A549 (cell line): ENCODE data around the gene AK1. TPM values are rescaled to one million over a fixed set of nuclear protein-coding genes. Genes with fewer than 3 reads are reported as not detected.
A peak's percentile ranks its signal among the peaks of the same experiment; 100 is the strongest.

ENCODE experiments used
- ATAC-seq, 2 experiments: fragments of 200-7000 bp in 1 of 2; fragments of >200 bp in 1 of 2; cut with Nextera tagmentation in 1 of 2; cut with Tn5 transposase in 1 of 2; 3 replicates each; pipeline versions ENCODE4 v1.8.0 to v1.9.1; 2018 to 2020; ENCODE audit warnings: mild to moderate bottlenecking in 1 of 2, moderate library complexity in 1 of 2
- CTCF ChIA-PET: fragments of 300-600 bp; sonication (Branson Sonifier 250); formaldehyde crosslinking; extraction: SDS; loops from one replicate; lab custom pipeline; 2021; ENCODE audit warnings: antibody characterized with exemption, inconsistent platforms; lab: Yijun Ruan, JAX
- POLR2A ChIA-PET: fragments of 350-600 bp; formaldehyde crosslinking; extraction: SDS; loops from one replicate; lab custom pipeline; 2021; ENCODE audit warnings: antibody characterized with exemption, inconsistent platforms; lab: Yijun Ruan, JAX
- DNase-seq, 2 experiments: peaks; one replicate each; pipeline versions ENCODE4 v3.0.0 to v3.0.0-alpha.2; 2011 to 2016; ENCODE audit warnings: low read depth in 1 of 2, low spot score in 1 of 2
- FAIRE-seq: peaks from 2 replicates; lab custom pipeline; 2011; peaks lifted over from hg19 to GRCh38; lab: Jason Lieb, UNC
- H3K27ac ChIP-seq, 2 experiments: fragments of >200 bp; sonication (Bioruptor Twin); formaldehyde crosslinking; 3 replicates each; pipeline ENCODE4 v1.5.1; 2016 to 2017
- H3K4me1 ChIP-seq: fragments of >200 bp; sonication (Bioruptor Twin); formaldehyde crosslinking; 3 replicates; pipeline ENCODE4 v1.6.1; 2016
- H3K4me2 ChIP-seq: fragments of >200 bp; sonication (Bioruptor Twin); formaldehyde crosslinking; 3 replicates; pipeline ENCODE4 v1.6.1; 2016
- H3K4me3 ChIP-seq: fragments of >200 bp; sonication (Bioruptor Twin); formaldehyde crosslinking; 3 replicates; pipeline ENCODE4 v1.5.1; 2016
- H3K9me3 ChIP-seq: fragments of >200 bp; sonication (Bioruptor Twin); formaldehyde crosslinking; 3 replicates; pipeline ENCODE4 v1.6.1; 2016
- BHLHE40 ChIP-seq: IDR thresholded peaks from 2 replicates; pipeline ENCODE4 v1.6.1; 2012; ENCODE audit warnings: low read depth, low read length, inconsistent platforms
- CHD4 ChIP-seq: fragments of 200-600 bp; sonication (generic); IDR thresholded peaks from 2 replicates; pipeline ENCODE4 v1.6.1; 2016; ENCODE audit warnings: antibody characterized with exemption, mild to moderate bottlenecking, borderline replicate concordance
- EHF ChIP-seq: fragments of 250-450 bp; sonication (Bioruptor Pico); IDR thresholded peaks from 2 replicates; pipeline ENCODE4 v1.5.0; 2020; ENCODE audit warnings: mild to moderate bottlenecking
- EP300 ChIP-seq, 2 experiments: fragments of >200 bp; sonication (Bioruptor Twin); formaldehyde crosslinking; IDR thresholded peaks; 2 replicates in 1 of 2; 3 replicates in 1 of 2; pipeline ENCODE4 v1.6.1; 2016 to 2017
- FOSL2 ChIP-seq, 2 experiments: fragments of 450-650 bp in 1 of 2; fragments of >200 bp in 1 of 2; sonication (Bioruptor Twin) in 1 of 2; formaldehyde crosslinking; IDR thresholded peaks; 2 replicates each; pipeline versions ENCODE4 v1.5.0 to v1.6.1; 2016 to 2020; ENCODE audit warnings: mild to moderate bottlenecking in 1 of 2, moderate library complexity in 1 of 2
- FOXS1 ChIP-seq: fragments of 250-450 bp; sonication (Bioruptor Pico); IDR thresholded peaks from 2 replicates; pipeline ENCODE4 v1.5.0; 2020; ENCODE audit warnings: mild to moderate bottlenecking, moderate library complexity
- GATA3 ChIP-seq: IDR thresholded peaks from 2 replicates; pipeline ENCODE4 v1.6.1; 2012; ENCODE audit warnings: borderline replicate concordance
- HDAC2 ChIP-seq: fragments of 200-600 bp; sonication (generic); IDR thresholded peaks from 2 replicates; pipeline ENCODE4 v1.6.1; 2016
- MAZ ChIP-seq: fragments of 150-350 bp; IDR thresholded peaks from 2 replicates; pipeline ENCODE4 v1.6.1; 2014; ENCODE audit warnings: antibody characterized with exemption, low read depth, low read length, borderline replicate concordance
- NR3C1 ChIP-seq: fragments of >200 bp; sonication (Bioruptor Twin); formaldehyde crosslinking; IDR thresholded peaks from 3 replicates; pipeline ENCODE4 v1.6.1; 2017
- PHF8 ChIP-seq: fragments of 200-600 bp; sonication (generic); IDR thresholded peaks from 2 replicates; pipeline ENCODE4 v1.6.1; 2016; ENCODE audit warnings: low read depth, mild to moderate bottlenecking, antibody characterized with exemption, moderate library complexity, borderline replicate concordance
- RAD21 ChIP-seq, 2 experiments: fragments of >200 bp in 1 of 2; sonication (Bioruptor Twin) in 1 of 2; formaldehyde crosslinking in 1 of 2; IDR thresholded peaks in 1 of 2; conservative IDR thresholded peaks in 1 of 2; 2 replicates in 1 of 2; 3 replicates in 1 of 2; pipeline ENCODE4 v1.6.1; 2012 to 2018; ENCODE audit warnings: inconsistent platforms in 1 of 2
- RARB ChIP-seq: fragments of 250-450 bp; sonication (Bioruptor Pico); IDR thresholded peaks from 2 replicates; pipeline ENCODE4 v1.8.0; 2021; ENCODE audit warnings: mild to moderate bottlenecking, moderate library complexity
- SREBF2 ChIP-seq: fragments of 450-650 bp; IDR thresholded peaks from 2 replicates; pipeline ENCODE4 v1.6.1; 2014; ENCODE audit warnings: mild to moderate bottlenecking, moderate library complexity
- TFCP2L1 ChIP-seq: fragments of 250-450 bp; sonication (Bioruptor Pico); IDR thresholded peaks from 2 replicates; pipeline ENCODE4 v1.5.0; 2021; ENCODE audit warnings: mild to moderate bottlenecking
- TP53 ChIP-seq: fragments of 250-450 bp; sonication (Bioruptor Pico); IDR thresholded peaks from 2 replicates; pipeline ENCODE4 v1.5.0; 2021; ENCODE audit warnings: mild to moderate bottlenecking, moderate library complexity
- ZC3H11A ChIP-seq: fragments of 450-650 bp; IDR thresholded peaks from 2 replicates; pipeline ENCODE4 v1.6.1; 2014; ENCODE audit warnings: antibody characterized with exemption, mild to moderate bottlenecking
- ZNF302 ChIP-seq: fragments of 250-450 bp; sonication (Bioruptor Pico); IDR thresholded peaks from 2 replicates; pipeline ENCODE4 v1.9.0; 2021; ENCODE audit warnings: inconsistent platforms, mild to moderate bottlenecking, moderate library complexity
- ZSCAN20 ChIP-seq: fragments of 250-450 bp; sonication (Bioruptor Pico); IDR thresholded peaks from 2 replicates; pipeline ENCODE4 v1.8.0; 2022; ENCODE audit warnings: mild to moderate bottlenecking, moderate library complexity
- WGBS: methylation state at CpG from one replicate; pipeline ENCODE4 v1.1.6; 2017; ENCODE audit errors: missing lambda C conversion rate; 5-methylcytosine and 5-hydroxymethylcytosine counted together
- polyA plus RNA-seq, 4 experiments: library from polyadenylated mRNA; depleted of rRNA in 3 of 4; stranded (reverse); fragments of >200 nt; fragmentation: RNase III in 1 of 4; extraction: RNeasy Plus Mini Kit Qiagen cat#74134 plus additional on column Dnase treatment in 1 of 4; gene quantifications; 2 replicates in 3 of 4; 3 replicates in 1 of 4; pipeline ENCODE4 v1.2.3, GENCODE V29; 2011 to 2017
- TF ChIP-seq, protein P1 (sequence below): fragments of 200-600 bp; sonication (generic); IDR thresholded peaks from 2 replicates; pipeline ENCODE4 v1.6.1; 2016; ENCODE audit warnings: antibody characterized with exemption, mild to moderate bottlenecking, moderate library complexity

AK1 gene
- polyA plus RNA-seq, 2 of the 4 experiments (the other 2 are of a cell fraction) = 30.0 to 31.9 TPM

GRCh38 chr9:127822108-127822507, 55.4 kb downstream of the AK1 start:
- TF ChIP-seq HDAC2 = no peak
- no peak for TF ChIP-seq ZC3H11A
- ATAC-seq (no peak), DNase-seq (no peak), FAIRE-seq (no peak)
- H3K27ac ChIP-seq = no peak overlapping the region
- H3K4me1 ChIP-seq = no peaks in the 10 kb centered on the region
- ChIA-PET CTCF (interaction anchor here (1.2 to 5.1 kb wide), 2 partner anchors 17 to 48 kb away, joined by 3 to 22 read pairs; no protein-coding TSS in a partner anchor), POLR2A (no interaction called here)
- no peak overlapping the region for H3K4me3 ChIP-seq
- 85% methylated on average over 4 of the region's 4 CpGs for WGBS
- H3K4me2 ChIP-seq = no peak overlapping the region
- no peaks in the 10 kb centered on the region for H3K9me3 ChIP-seq

DNA sequence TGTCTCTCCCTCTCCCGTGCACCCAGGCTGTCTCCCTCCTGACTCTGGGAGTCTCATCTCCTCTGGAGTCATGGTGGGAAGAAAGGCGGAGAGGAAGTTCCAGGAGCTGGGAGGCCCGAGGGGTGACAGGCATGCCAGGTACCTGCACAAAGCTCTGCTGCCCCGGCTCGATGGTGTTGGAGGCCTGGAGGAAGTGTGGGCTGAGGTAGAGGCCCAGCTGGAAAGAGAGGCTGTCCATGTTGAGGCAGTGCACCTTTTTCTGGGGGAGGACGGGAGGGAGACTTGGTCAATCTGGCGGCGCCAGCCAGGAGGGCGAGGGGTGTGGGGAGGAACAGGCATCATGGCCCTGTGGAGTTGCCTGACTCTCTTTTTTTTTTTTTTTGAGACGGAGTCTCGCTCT, 58.9 kb downstream of the AK1 start:
- Histone ChIP-seq H3K9me3 (no peaks in the 10 kb centered on the region), H3K27ac (no peak overlapping the region), H3K4me3 (no peak overlapping the region), H3K4me1 (no peaks in the 10 kb centered on the region), H3K4me2 (no peak overlapping the region)
- TF ChIP-seq RAD21 (conservative IDR thresholded peaks at IDR 0.05 in 1 of 2, IDR thresholded peaks at IDR 0.05 in 1 of 2) = no peak
- TF ChIP-seq BHLHE40 = no peak
- TF ChIP-seq TP53 (CRISPR knock-in tag) = no peak
- TF ChIP-seq SREBF2 = no peak
- no peak for TF ChIP-seq ZNF302
- ChIA-PET CTCF (interaction anchor here (0.7 to 3.2 kb wide), 6 partner anchors 8 to 604 kb away, joined by 3 to 22 read pairs (median 4); partner anchors contain the start of gene CDK9), POLR2A (interaction anchor here (1.0 kb wide), 1 partner anchor 15 kb away, joined by 4 read pairs; the partner anchor contains the start of gene FPGS)
- ATAC-seq (no peak), FAIRE-seq (no peak), DNase-seq (no peak)
- WGBS = 97% methylated on average over 11 of the region's 11 CpGs

- TF ChIP-seq MAZ (no peak), PHF8 (no peak), FOSL2 (IDR thresholded peaks at IDR 0.05) (no peak), FOSL2 (CRISPR knock-in tag; IDR thresholded peaks at IDR 0.05) (no peak), ZSCAN20 (no peak), EP300 (IDR thresholded peaks at IDR 0.05) (no peak), ZNF302 (no peak), EHF (CRISPR knock-in tag) (no peak), NR3C1 (no peak), TP53 (CRISPR knock-in tag) (no peak), GATA3 (no peak), RARB (CRISPR knock-in tag) (no peak), TFCP2L1 (CRISPR knock-in tag) (no peak), CHD4 (no peak), FOXS1 (CRISPR knock-in tag) (no peak)
- TF ChIP-seq, protein P1, sequence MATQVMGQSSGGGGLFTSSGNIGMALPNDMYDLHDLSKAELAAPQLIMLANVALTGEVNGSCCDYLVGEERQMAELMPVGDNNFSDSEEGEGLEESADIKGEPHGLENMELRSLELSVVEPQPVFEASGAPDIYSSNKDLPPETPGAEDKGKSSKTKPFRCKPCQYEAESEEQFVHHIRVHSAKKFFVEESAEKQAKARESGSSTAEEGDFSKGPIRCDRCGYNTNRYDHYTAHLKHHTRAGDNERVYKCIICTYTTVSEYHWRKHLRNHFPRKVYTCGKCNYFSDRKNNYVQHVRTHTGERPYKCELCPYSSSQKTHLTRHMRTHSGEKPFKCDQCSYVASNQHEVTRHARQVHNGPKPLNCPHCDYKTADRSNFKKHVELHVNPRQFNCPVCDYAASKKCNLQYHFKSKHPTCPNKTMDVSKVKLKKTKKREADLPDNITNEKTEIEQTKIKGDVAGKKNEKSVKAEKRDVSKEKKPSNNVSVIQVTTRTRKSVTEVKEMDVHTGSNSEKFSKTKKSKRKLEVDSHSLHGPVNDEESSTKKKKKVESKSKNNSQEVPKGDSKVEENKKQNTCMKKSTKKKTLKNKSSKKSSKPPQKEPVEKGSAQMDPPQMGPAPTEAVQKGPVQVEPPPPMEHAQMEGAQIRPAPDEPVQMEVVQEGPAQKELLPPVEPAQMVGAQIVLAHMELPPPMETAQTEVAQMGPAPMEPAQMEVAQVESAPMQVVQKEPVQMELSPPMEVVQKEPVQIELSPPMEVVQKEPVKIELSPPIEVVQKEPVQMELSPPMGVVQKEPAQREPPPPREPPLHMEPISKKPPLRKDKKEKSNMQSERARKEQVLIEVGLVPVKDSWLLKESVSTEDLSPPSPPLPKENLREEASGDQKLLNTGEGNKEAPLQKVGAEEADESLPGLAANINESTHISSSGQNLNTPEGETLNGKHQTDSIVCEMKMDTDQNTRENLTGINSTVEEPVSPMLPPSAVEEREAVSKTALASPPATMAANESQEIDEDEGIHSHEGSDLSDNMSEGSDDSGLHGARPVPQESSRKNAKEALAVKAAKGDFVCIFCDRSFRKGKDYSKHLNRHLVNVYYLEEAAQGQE = no peak
- no peaks in the 10 kb centered on the region for H3K4me1 ChIP-seq
- no peak overlapping the region for H3K4me2 ChIP-seq
- ChIA-PET POLR2A (interaction anchor here (1.0 kb wide), 1 partner anchor 15 kb away, joined by 4 read pairs; the partner anchor contains the start of gene FPGS), CTCF (interaction anchor here (1.0 to 3.2 kb wide), 8 partner anchors 9 to 83 kb away, joined by 3 to 22 read pairs (median 4); partner anchors contain the start of gene CDK9)
- DNase-seq = no peak
- peak; percentile 9 to 24; a peak in 4 of 6 replicates for ATAC-seq
- H3K9me3 ChIP-seq = no peaks in the 10 kb centered on the region
- H3K4me3 ChIP-seq = no peak overlapping the region
- no peak overlapping the region for H3K27ac ChIP-seq
- 97% methylated on average over 14 of the region's 17 CpGs for WGBS
- no peak for FAIRE-seq
Observed at GRCh38 chr9:127817881-127818434, 59.5 kb downstream of the AK1 start.
